HG03159 (cell line): Measurements from ENCODE around the gene TBX10.
A peak's percentile ranks its signal among the peaks of the same experiment; 100 is the strongest.
"Not testable (repeated sequence)": the region's sequence is repeated elsewhere in the genome, so short reads cannot be mapped to it uniquely, and the experiment has no call there.

Source experiments
- ATAC-seq: cut with Tn5 transposase; IDR thresholded peaks from one replicate; pipeline ENCODE4 v1.9.1; 2021; ENCODE audit warnings: mild to moderate bottlenecking, moderate library complexity; ENCODE audit not compliant: unreplicated experiment

TBX10 gene

DNA sequence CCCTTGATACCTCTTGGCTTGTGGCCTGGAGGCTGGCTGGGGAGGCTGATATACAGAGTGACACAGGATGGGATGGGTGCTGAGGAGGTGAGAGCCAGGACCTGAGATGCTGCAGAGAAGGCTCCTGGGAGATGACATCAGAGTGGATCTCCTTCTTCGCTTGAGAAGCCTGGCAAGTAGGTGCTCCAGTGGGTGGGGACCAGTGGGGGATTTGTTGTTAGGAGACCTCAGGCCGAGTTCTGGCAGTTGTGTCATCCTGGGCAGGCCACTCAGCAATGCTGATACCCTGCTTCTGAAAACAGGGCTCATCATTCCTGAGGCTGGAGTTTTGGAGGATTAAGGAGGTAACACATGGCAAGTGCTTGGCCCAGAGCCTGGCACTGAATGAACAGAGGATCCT lies 34.7 kb downstream of the TBX10 start:
- ATAC-seq, result no peak

GRCh38 chr11:67604119-67604518 lies 35.4 kb downstream of the TBX10 start:
- ATAC-seq, result not testable (repeated sequence)

GRCh38 chr11:67601098-67601497 lies 38.5 kb downstream of the TBX10 start:
- ATAC-seq, result no peak

DNA sequence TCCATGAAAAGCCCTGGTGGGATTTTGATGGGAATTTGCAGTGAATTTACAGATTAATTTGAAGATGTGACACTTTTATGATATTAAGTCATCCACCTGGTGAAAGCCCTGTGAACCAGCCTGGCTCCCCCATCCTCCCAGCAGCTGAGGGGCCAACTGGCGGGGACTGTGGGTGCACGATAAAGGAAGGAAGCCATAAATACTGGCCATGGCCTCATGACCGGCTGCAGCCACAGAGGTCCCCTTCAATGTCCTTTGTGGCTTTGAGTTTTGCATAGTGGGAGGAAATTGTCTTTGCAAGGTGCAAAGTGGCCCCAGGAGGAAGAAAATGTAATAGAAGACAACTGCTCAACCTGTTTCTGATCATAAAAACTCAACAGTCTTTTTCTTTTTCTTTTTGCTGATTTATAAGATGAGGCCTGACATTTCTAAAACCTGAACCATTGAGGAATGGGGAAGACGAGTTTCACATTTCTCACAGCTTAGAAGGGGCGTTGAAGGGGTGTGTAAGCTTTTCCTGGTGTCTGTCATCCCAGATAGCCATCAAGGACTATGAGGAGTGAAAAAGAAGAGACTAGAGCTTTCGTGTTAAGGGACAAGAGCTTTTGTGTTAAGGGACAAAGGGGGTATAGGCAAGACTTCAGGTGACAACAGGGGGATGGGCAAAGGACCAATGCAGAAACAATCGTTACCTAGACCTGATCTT lies 39.1 kb downstream of the TBX10 start:
- no peak for ATAC-seq

DNA sequence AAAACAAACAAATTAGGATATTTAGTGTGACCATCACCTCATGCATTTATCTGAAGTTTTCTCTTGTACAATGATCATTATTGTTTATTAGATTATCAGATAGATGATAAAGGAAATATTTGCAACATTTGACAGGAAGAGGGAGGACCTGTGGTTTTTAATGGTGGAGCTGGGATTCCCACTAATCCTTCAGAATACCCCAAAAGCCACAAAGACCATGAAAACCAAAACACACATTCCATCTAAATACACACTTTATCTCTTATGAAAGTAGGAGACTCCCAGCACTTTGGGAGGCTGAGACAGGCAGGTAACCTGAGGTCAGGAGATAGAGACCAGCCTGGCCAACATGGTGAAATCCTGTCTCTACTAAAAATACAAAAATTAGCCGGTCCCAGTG lies 40.4 kb downstream of the TBX10 start:
- no peak for ATAC-seq

DNA sequence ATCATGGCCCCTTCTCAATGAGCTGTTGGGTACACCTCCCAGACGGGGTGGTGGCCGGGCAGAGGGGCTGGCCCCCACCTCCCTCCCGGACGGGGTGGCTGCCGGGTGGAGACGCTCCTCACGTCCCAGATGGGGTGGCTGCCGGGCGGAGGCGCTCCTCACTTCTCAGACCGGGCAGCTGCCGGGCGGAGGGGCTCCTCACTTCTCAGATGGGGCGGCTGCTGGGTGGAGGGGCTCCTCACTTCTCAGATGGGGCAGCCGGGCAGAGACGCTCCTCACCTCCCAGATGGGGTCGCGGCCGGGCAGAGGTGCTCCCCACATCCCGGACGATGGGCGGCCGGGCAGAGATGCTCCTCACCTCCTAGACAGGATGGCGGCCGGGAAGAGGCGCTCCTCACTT lies 41.6 kb downstream of the TBX10 start:
- not testable (repeated sequence) for ATAC-seq

DNA sequence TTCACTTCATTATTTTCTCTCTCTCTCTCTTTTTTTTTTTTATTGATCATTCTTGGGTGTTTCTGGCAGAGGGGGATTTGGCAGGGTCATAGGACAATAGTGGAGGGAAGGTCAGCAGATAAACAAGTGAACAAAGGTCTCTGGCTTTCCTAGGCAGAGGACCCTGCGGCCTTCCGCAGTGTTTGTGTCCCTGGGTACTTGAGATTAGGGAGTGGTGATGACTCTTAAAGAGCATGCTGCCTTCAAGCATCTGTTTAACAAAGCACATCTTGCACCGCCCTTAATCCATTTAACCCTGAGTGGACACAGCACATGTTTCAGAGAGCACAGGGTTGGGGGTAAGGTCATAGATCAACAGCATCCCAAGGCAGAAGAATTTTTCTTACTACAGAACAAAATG lies 42.1 kb downstream of the TBX10 start:
- not testable (repeated sequence) for ATAC-seq

DNA sequence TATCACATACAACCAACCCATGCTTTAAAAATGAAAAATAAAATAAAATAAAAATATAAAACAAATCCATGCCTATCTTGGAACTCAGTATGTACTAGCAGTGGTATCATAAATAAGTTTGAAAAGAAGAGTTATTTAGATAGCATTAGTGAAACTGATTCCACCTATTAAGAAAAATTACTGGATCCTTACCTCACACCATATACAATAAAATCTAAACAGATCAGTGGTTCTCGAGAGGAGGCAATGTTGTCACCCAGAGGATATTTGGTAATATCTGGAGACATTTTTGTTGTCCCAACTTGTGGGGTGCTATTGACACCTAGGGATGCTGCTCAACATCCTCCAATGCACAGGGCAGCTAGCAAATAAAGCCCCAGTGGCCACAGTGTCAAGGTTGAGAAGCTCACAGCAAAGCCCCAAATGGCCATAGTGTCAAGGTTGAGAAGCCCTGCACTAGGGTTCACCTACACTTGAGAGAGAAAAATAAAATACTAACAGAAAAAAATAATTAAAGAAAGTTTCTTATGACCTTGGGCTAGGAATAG lies 42.7 kb downstream of the TBX10 start:
- no peak for ATAC-seq

DNA sequence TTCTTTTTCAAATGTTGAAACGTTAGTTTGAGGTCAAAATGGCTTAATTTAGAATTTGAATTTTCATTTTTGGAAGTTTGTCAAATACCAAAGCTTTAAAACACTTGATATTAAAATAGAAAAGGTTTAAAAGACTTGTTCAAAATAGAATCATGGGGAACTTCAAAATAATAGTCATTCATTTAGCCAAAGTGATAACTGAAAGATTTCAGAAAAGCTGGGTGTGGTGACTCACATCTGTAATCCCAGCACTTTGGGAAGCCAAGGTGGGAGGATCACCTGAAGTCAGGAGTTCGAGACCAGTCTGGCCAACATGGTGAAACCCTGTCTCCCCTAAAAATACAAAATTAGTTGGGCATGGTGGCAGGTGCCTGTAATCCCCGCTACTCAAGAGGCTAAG lies 45.1 kb downstream of the TBX10 start:
- ATAC-seq, result no peak

- no peak for ATAC-seq
Observed at GRCh38 chr11:67593565-67593905, 46.0 kb downstream of the TBX10 start.

DNA sequence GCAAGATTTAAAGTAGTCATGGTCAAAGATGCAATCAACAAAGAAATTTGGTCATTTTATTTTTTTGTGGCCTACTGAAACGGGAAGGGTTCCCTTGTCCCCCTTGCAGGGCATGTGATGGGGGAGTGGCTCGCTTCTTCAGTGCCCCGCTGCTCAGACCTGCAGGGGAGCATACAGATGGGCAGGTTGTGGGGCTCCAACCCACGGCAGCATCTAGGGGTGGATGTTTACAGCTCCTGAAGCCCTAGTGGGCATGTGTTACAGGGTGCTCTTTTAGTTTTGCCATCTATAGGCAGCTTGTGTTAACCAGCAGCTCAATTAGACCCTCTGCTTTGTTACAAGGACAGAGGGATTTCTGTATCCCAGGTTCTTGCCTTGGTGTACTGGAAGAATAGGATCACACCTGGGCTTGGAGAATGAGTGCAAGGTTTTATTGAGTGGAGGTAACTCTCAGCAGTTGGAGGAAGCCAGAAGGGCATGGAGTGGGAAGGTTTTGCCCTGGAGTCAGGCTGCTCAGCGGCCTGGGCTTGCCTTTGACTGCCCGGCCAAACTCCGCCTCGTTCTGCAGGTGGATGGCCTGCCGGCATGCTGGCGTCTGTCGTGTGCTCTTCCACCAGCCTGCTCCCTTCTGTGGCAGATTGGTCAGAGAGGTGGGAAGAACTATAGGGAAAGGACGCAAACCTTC lies 46.5 kb downstream of the TBX10 start:
- ATAC-seq, result no peak

- not testable (repeated sequence) for ATAC-seq
Observed at GRCh38 chr11:67588899-67589415, 50.6 kb downstream of the TBX10 start.

DNA sequence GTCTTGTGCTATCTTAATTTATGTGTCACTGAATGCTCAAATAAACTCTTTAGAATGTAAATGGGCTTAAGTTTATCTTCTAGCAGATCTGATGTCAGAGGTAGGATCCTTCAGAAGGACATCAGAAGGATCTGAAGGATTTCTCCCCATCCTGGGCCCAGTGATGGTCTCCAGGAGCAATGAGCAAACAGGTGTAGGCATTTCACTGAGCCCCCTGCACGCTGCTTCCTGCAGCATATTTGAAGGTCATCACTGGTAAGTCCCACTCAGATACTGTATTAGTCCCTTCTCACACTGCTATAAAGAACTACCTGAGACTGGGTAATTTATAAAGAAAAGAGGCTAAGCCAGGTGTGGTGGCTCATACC lies 51.4 kb downstream of the TBX10 start:
- ATAC-seq, result peak; percentile 30

DNA sequence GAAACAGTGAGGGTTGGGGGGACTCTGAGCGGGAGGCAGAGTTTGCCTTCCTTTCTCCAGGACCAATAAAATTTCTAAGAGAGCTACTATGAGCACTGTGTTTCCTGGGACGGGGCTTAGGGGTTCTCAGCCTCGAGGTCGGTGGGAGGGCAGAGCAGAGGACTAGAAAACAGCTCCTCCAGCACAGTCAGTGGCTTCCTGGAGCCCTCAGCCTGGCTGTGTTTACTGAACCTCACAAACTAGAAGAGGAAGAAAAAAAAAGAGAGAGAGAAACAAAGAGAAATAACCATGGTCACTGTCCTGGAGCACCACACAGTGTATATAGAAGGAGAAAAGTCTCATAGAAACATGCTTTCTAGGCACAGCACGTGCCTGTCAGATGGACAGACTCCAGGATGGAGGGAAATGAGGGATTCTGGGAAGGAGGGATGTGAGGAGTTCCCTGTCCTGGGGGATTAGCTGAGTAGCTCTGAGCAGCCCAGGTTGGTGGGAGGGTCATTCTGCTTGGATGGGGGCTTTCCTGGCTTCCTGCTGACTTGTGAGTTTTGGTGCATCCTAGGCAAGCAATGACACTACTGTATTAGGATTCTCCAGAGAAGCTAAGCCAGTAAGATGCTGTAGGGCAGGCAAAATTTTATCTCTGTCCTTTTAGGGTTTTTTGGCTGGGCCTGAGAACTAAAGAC lies 52.9 kb downstream of the TBX10 start:
- no peak for ATAC-seq

DNA sequence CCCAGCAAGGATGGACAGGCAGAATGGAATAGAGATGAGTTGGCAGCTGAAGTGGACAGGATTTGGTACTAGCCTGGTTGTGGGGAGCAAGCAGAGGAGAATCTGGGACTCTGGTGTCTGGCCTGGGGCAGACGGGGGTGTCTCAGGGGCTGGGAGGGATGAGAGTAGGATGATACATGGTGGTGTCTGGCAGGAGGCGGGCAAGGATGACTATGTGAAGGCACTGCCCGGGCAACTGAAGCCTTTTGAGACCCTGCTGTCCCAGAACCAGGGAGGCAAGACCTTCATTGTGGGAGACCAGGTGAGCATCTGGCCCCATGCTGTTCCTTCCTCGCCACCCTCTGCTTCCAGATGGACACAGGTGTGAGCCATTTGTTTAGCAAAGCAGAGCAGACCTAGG lies 53.7 kb downstream of the TBX10 start:
- ATAC-seq, result no peak

- ATAC-seq, result no peak
Observed at GRCh38 chr11:67584881-67585873, 54.4 kb downstream of the TBX10 start.

GRCh38 chr11:67584205-67584880 lies 55.2 kb downstream of the TBX10 start:
- no peak for ATAC-seq

DNA sequence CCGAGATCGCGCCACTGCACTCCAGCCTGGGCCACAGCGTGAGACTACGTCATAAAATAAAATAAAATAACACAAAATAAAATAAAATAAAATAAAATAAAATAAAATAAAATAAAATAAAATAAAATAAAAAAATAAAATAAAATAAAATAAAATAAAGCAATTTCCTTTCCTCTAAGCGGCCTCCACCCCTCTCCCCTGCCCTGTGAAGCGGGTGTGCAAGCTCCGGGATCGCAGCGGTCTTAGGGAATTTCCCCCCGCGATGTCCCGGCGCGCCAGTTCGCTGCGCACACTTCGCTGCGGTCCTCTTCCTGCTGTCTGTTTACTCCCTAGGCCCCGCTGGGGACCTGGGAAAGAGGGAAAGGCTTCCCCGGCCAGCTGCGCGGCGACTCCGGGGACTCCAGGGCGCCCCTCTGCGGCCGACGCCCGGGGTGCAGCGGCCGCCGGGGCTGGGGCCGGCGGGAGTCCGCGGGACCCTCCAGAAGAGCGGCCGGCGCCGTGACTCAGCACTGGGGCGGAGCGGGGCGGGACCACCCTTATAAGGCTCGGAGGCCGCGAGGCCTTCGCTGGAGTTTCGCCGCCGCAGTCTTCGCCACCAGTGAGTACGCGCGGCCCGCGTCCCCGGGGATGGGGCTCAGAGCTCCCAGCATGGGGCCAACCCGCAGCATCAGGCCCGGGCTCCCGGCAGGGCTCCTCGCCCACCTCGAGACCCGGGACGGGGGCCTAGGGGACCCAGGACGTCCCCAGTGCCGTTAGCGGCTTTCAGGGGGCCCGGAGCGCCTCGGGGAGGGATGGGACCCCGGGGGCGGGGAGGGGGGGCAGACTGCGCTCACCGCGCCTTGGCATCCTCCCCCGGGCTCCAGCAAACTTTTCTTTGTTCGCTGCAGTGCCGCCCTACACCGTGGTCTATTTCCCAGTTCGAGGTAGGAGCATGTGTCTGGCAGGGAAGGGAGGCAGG lies 56.0 kb downstream of the TBX10 start, which contains the start of gene GSTP1:
TSS of gene GSTP1 (plus strand) at position 566 of the 958 bp plus-strand sequence. CDS start at position 598, 32 bp downstream.
- peak; percentile 55 for ATAC-seq

- ATAC-seq, result no peak
Observed at GRCh38 chr11:67582011-67582410, 57.6 kb downstream of the TBX10 start.
